DND-41 (cell line): ENCODE data around the gene PAPLN.

ENCODE experiments used
- ATAC-seq: fragments of 200-7000 bp; cut with Tn5 transposase; 3 replicates; pipeline ENCODE4 v1.9.1; 2021; ENCODE audit warnings: low read depth; ENCODE audit not compliant: insufficient read depth
- DNase-seq: peaks from one replicate; pipeline ENCODE4 v3.0.0-alpha.2; 2020
- H2AFZ ChIP-seq: 2 replicates; pipeline ENCODE4 v1.6.0; 2012; ENCODE audit warnings: low read depth, low read length
- H3K27ac ChIP-seq: 2 replicates; pipeline ENCODE4 v1.5.1; 2012; ENCODE audit warnings: low read length, inconsistent platforms
- H3K27me3 ChIP-seq: fragments of 200-600 bp; sonication (generic); 2 replicates; pipeline ENCODE4 v1.6.0; 2012; ENCODE audit warnings: low read length, mild to moderate bottlenecking, inconsistent platforms; ENCODE audit not compliant: insufficient read depth, poor library complexity
- H3K36me3 ChIP-seq: 2 replicates; pipeline ENCODE4 v1.5.1; 2012; ENCODE audit warnings: low read length, inconsistent platforms; ENCODE audit not compliant: insufficient read depth
- H3K4me1 ChIP-seq: 2 replicates; pipeline ENCODE4 v1.5.1; 2012; ENCODE audit warnings: mild to moderate bottlenecking, low read length; ENCODE audit not compliant: insufficient read depth
- H3K4me2 ChIP-seq: 2 replicates; pipeline ENCODE4 v1.6.0; 2012; ENCODE audit warnings: mild to moderate bottlenecking, moderate library complexity, low read length, inconsistent platforms; ENCODE audit not compliant: insufficient read depth
- H3K4me3 ChIP-seq, 2 experiments: fragments of 200-600 bp in 1 of 2; shearing (Covaris generic) in 1 of 2; 2 replicates each; pipeline ENCODE4 v1.5.1; 2012 to 2016; ENCODE audit warnings: inconsistent platforms in 2 of 2, low read length in 2 of 2, mild to moderate bottlenecking in 2 of 2, low read depth in 1 of 2, moderate library complexity in 1 of 2
- H3K79me2 ChIP-seq: 2 replicates; pipeline ENCODE4 v1.6.0; 2012; ENCODE audit warnings: low read length, inconsistent platforms; ENCODE audit not compliant: insufficient read depth
- H3K9ac ChIP-seq: 2 replicates; pipeline ENCODE4 v1.6.0; 2012; ENCODE audit warnings: low read depth, mild to moderate bottlenecking, inconsistent platforms, low read length, moderate library complexity
- H3K9me3 ChIP-seq: 2 replicates; pipeline ENCODE4 v1.5.1; 2012; ENCODE audit warnings: low read length, moderate library complexity, mild to moderate bottlenecking, inconsistent platforms; ENCODE audit not compliant: insufficient read depth, severe bottlenecking
- H4K20me1 ChIP-seq: 2 replicates; pipeline ENCODE4 v1.6.0; 2012; ENCODE audit warnings: low read length; ENCODE audit not compliant: insufficient read depth
- CTCF ChIP-seq: IDR thresholded peaks from 2 replicates; pipeline ENCODE4 v1.5.1; 2012; ENCODE audit warnings: borderline replicate concordance, low read length, moderate library complexity, mild to moderate bottlenecking; ENCODE audit not compliant: poor library complexity, severe bottlenecking; ENCODE audit errors: extremely low read depth
- EZH2 ChIP-seq: IDR thresholded peaks from 3 replicates; pipeline ENCODE4 v1.6.1; 2012; ENCODE audit warnings: borderline replicate concordance, low read depth, mild to moderate bottlenecking, moderate library complexity, low read length, inconsistent platforms; ENCODE audit not compliant: severe bottlenecking

The PAPLN gene

GRCh38 chr14:73237219-73237785 is at the start of gene PAPLN:
Gene PAPLN, plus strand, starts transcription at chr14:73237506. Its CDS starts 2,273 bp downstream, at chr14:73239779.
- no peaks in the 10 kb centered on the region for H3K9me3 ChIP-seq
- H4K20me1 ChIP-seq: no peaks in the 10 kb centered on the region
- no peaks in the 10 kb centered on the region for H3K79me2 ChIP-seq
- ATAC-seq (no peak), DNase-seq (no peak)
- H3K4me1 ChIP-seq: peaks cover 8% of the 10 kb centered on the region
- no peak within 1 kb of the TSS for H2AFZ ChIP-seq
- H3K4me2 ChIP-seq: no peak within 1 kb of the TSS
- no peak for TF ChIP-seq CTCF
- TF ChIP-seq EZH2: no peak
- no peak within 1 kb of the TSS for H3K4me3 ChIP-seq
- H3K9ac ChIP-seq: no peak within 1 kb of the TSS
- no peak within 1 kb of the TSS for H3K27ac ChIP-seq
- H3K27me3 ChIP-seq: peaks cover 8% of the 10 kb centered on the region
- H3K36me3 ChIP-seq: no peaks in the 10 kb centered on the region

- Histone ChIP-seq H2AFZ (no peak overlapping the region), H3K9me3 (no peaks in the 10 kb centered on the region), H3K36me3 (peaks cover 38% of the 10 kb centered on the region), H3K4me1 (no peaks in the 10 kb centered on the region), H3K4me2 (no peak overlapping the region), H3K27ac (no peak overlapping the region), H3K4me3 (no peak overlapping the region), H4K20me1 (no peaks in the 10 kb centered on the region), H3K9ac (no peak overlapping the region), H3K79me2 (no peaks in the 10 kb centered on the region), H3K27me3 (no peaks in the 10 kb centered on the region)
- DNase-seq: no peak
- ATAC-seq: no peak
- TF ChIP-seq EZH2: no peak
- no peak for TF ChIP-seq CTCF
These were observed 48.8 kb upstream of the PAPLN start for GRCh38 chr14:73188501-73188911.

- Histone ChIP-seq H3K4me1 (no peaks in the 10 kb centered on the region), H3K4me3 (no peak overlapping the region), H3K4me2 (no peak overlapping the region), H3K9ac (no peak overlapping the region), H3K27me3 (no peaks in the 10 kb centered on the region), H3K9me3 (no peaks in the 10 kb centered on the region), H3K27ac (no peak overlapping the region), H2AFZ (no peak overlapping the region), H3K79me2 (no peaks in the 10 kb centered on the region), H4K20me1 (no peaks in the 10 kb centered on the region), H3K36me3 (peaks cover 46% of the 10 kb centered on the region)
- ATAC-seq (no peak), DNase-seq (no peak)
- no peak for TF ChIP-seq EZH2
- TF ChIP-seq CTCF: no peak
These were observed 47.7 kb upstream of the PAPLN start for GRCh38 chr14:73189651-73190050.
